ENCODE results near the gene IGLL1. TPM values are rescaled to one million over a fixed set of nuclear protein-coding genes. Genes with fewer than 3 reads are reported as not detected.
"Not testable (repeated sequence)": the region's sequence is repeated elsewhere in the genome, so short reads cannot be mapped to it uniquely, and the experiment has no call there.

IGLL1 gene
- total and polyA plus RNA-seq, 2 donors (not counting 1 experiment from before 2014, with no cell fraction given): not detected

GRCh38 chr22:23574877-23575276 lies 5.2 kb downstream of the IGLL1 start:
- no peaks in the 10 kb centered on the region for H4K20me1 ChIP-seq (ENCODE audit: control insufficient read depth, insufficient read depth, low read length, poor library complexity, severe bottlenecking)
- no peak overlapping the region for H3K4me2 ChIP-seq (replicated peaks; ENCODE audit: low read depth, low read length, poor library complexity, severe bottlenecking)
- ChIA-PET CTCF (no interaction called here), POLR2A (no interaction called here)
- ATAC-seq (ENCODE audit: low read depth) (no peak), DNase-seq (no peak)
- H3K79me2 ChIP-seq (ENCODE audit: control insufficient read depth, insufficient read depth, low read length): peaks cover 5% of the 10 kb centered on the region
- H3K4me3 ChIP-seq (ENCODE audit: control extremely low read depth in 1 of 5, extremely low read depth in 1 of 5, insufficient read depth in 1 of 5, low read depth in 2 of 5, low read length in 4 of 5): no peak overlapping the region
- no peak overlapping the region for H3K4me3 Mint-ChIP-seq
- H3K36me3 ChIP-seq (replicated peaks in 1 of 2; ENCODE audit: control extremely low read depth in 1 of 2, control insufficient read depth in 1 of 2, extremely low read depth in 1 of 2, insufficient read depth in 2 of 2, low read length in 1 of 2): no peaks in the 10 kb centered on the region
- TF ChIP-seq EZH2 (IDR thresholded peaks at IDR 0.05; ENCODE audit: borderline replicate concordance, insufficient read depth, low read depth, low read length, poor library complexity, severe bottlenecking): no peak
- TF ChIP-seq CTCF (IDR thresholded peaks at IDR 0.05): no peak
- no peak overlapping the region for H3K27ac Mint-ChIP-seq
- peaks cover 14% of the 10 kb centered on the region for H3K27me3 Mint-ChIP-seq
- 90% methylated on average over 6 of the region's 8 CpGs for WGBS (ENCODE audit: insufficient coverage)
- H3K4me1 ChIP-seq (ENCODE audit: control insufficient read depth in 2 of 2, insufficient read depth in 2 of 2, low read length in 2 of 2): peaks cover 8 to 17% of the 10 kb centered on the region in 2 donors
- no peak overlapping the region for H2AFZ ChIP-seq (ENCODE audit: insufficient read depth, low read depth, low read length, poor library complexity, severe bottlenecking)
- H3K9me3 ChIP-seq (ENCODE audit: control extremely low read depth in 1 of 3, control insufficient read depth in 2 of 3, insufficient read depth in 1 of 3, low read length in 2 of 3): no peaks in the 10 kb centered on the region
- H3K27me3 ChIP-seq (replicated peaks in 1 of 4; ENCODE audit: control extremely low read depth in 1 of 4, control insufficient read depth in 3 of 4, insufficient read depth in 4 of 4, low read length in 3 of 4): peaks cover 0 to 13% (median 6%) of the 10 kb centered on the region in 4 experiments
- no peaks in the 10 kb centered on the region for H3K9me3 Mint-ChIP-seq (ENCODE audit: insufficient read depth)
- H3K4me1 Mint-ChIP-seq: peaks cover 9% of the 10 kb centered on the region
- H3K9ac ChIP-seq (ENCODE audit: low read length): no peak overlapping the region
- intact Hi-C loops (cut with micrococcal nuclease): no loop called here
- no peak overlapping the region for H3K27ac ChIP-seq (ENCODE audit: low read length in 2 of 2)

GRCh38 chr22:23574371-23574811 lies 5.7 kb downstream of the IGLL1 start:
- H4K20me1 ChIP-seq (ENCODE audit: control insufficient read depth, insufficient read depth, low read length, poor library complexity, severe bottlenecking): no peaks in the 10 kb centered on the region
- ATAC-seq (ENCODE audit: low read depth): no peak
- no peaks in the 10 kb centered on the region for H3K9me3 Mint-ChIP-seq (ENCODE audit: insufficient read depth)
- H3K4me2 ChIP-seq (replicated peaks; ENCODE audit: low read depth, low read length, poor library complexity, severe bottlenecking): no peak overlapping the region
- peaks cover 7 to 12% of the 10 kb centered on the region in 2 donors for H3K4me1 ChIP-seq (ENCODE audit: control insufficient read depth in 2 of 2, insufficient read depth in 2 of 2, low read length in 2 of 2)
- H3K27ac ChIP-seq (ENCODE audit: low read length in 2 of 2): no peak overlapping the region
- no peak overlapping the region for H2AFZ ChIP-seq (ENCODE audit: insufficient read depth, low read depth, low read length, poor library complexity, severe bottlenecking)
- H3K27me3 ChIP-seq (replicated peaks in 1 of 4; ENCODE audit: control extremely low read depth in 1 of 4, control insufficient read depth in 3 of 4, insufficient read depth in 4 of 4, low read length in 3 of 4): peaks cover 0 to 11% (median 5%) of the 10 kb centered on the region in 4 experiments
- peaks cover 8% of the 10 kb centered on the region for H3K4me1 Mint-ChIP-seq
- intact Hi-C loops (cut with micrococcal nuclease): no loop called here
- TF ChIP-seq CTCF (IDR thresholded peaks at IDR 0.05) (no peak), EZH2 (IDR thresholded peaks at IDR 0.05; ENCODE audit: borderline replicate concordance, insufficient read depth, low read depth, low read length, poor library complexity, severe bottlenecking) (no peak)
- no peaks in the 10 kb centered on the region for H3K9me3 ChIP-seq (ENCODE audit: control extremely low read depth in 1 of 3, control insufficient read depth in 2 of 3, insufficient read depth in 1 of 3, low read length in 2 of 3)
- no peak overlapping the region for H3K4me3 Mint-ChIP-seq
- ChIA-PET POLR2A (no interaction called here), CTCF (no interaction called here)
- 82% methylated on average over 4 of the region's 4 CpGs for WGBS (ENCODE audit: insufficient coverage)
- peaks cover 14% of the 10 kb centered on the region for H3K27me3 Mint-ChIP-seq
- DNase-seq: no peak
- H3K4me3 ChIP-seq (ENCODE audit: control extremely low read depth in 1 of 5, extremely low read depth in 1 of 5, insufficient read depth in 1 of 5, low read depth in 2 of 5, low read length in 4 of 5): no peak overlapping the region
- H3K36me3 ChIP-seq (replicated peaks in 1 of 2; ENCODE audit: control extremely low read depth in 1 of 2, control insufficient read depth in 1 of 2, extremely low read depth in 1 of 2, insufficient read depth in 2 of 2, low read length in 1 of 2): no peaks in the 10 kb centered on the region
- H3K79me2 ChIP-seq (ENCODE audit: control insufficient read depth, insufficient read depth, low read length): peaks cover 3% of the 10 kb centered on the region
- H3K27ac Mint-ChIP-seq: no peak overlapping the region
- no peak overlapping the region for H3K9ac ChIP-seq (ENCODE audit: low read length)

- CTCF ChIA-PET; DNase-seq; POLR2A ChIA-PET; H3K4me1 Mint-ChIP-seq; H3K4me3 ChIP-seq (ENCODE audit: control extremely low read depth in 1 of 5, extremely low read depth in 1 of 5, insufficient read depth in 1 of 5, low read depth in 2 of 5, low read length in 4 of 5); H3K9me3 Mint-ChIP-seq (ENCODE audit: insufficient read depth); H3K27me3 ChIP-seq (replicated peaks in 1 of 4; ENCODE audit: control extremely low read depth in 1 of 4, control insufficient read depth in 3 of 4, insufficient read depth in 4 of 4, low read length in 3 of 4); H3K36me3 ChIP-seq (replicated peaks in 1 of 2; ENCODE audit: control extremely low read depth in 1 of 2, control insufficient read depth in 1 of 2, extremely low read depth in 1 of 2, insufficient read depth in 2 of 2, low read length in 1 of 2); H3K27ac Mint-ChIP-seq; H3K4me3 Mint-ChIP-seq; H3K9ac ChIP-seq (ENCODE audit: low read length); H3K4me1 ChIP-seq (ENCODE audit: control insufficient read depth in 2 of 2, insufficient read depth in 2 of 2, low read length in 2 of 2); H4K20me1 ChIP-seq (ENCODE audit: control insufficient read depth, insufficient read depth, low read length, poor library complexity, severe bottlenecking); ATAC-seq (ENCODE audit: low read depth); H3K79me2 ChIP-seq (ENCODE audit: control insufficient read depth, insufficient read depth, low read length); intact Hi-C loops (cut with micrococcal nuclease); H3K4me2 ChIP-seq (replicated peaks; ENCODE audit: low read depth, low read length, poor library complexity, severe bottlenecking); H2AFZ ChIP-seq (ENCODE audit: insufficient read depth, low read depth, low read length, poor library complexity, severe bottlenecking); H3K27ac ChIP-seq (ENCODE audit: low read length in 2 of 2); H3K9me3 ChIP-seq (ENCODE audit: control extremely low read depth in 1 of 3, control insufficient read depth in 2 of 3, insufficient read depth in 1 of 3, low read length in 2 of 3): not testable (repeated sequence)
- H3K27me3 Mint-ChIP-seq: peaks cover 14% of the 10 kb centered on the region
- WGBS (ENCODE audit: insufficient coverage): 45% methylated on average over 5 of the region's 8 CpGs
Observed at GRCh38 chr22:23573701-23574235, 6.3 kb downstream of the IGLL1 start.

Measured in B cell (primary cell).